ENCODE measurements around the gene SLC38A10.

The SLC38A10 gene

GRCh38 chr17:81239714-81240555 is 55.2 kb downstream of the SLC38A10 start:
- no peaks in the 10 kb centered on the region for H3K27me3 Mint-ChIP-seq
- H3K27ac Mint-ChIP-seq: peak overlapping the region; percentile 99
- peaks cover 18 to 34% of the 10 kb centered on the region in 2 donors for H3K36me3 Mint-ChIP-seq
- ATAC-seq (replicated peaks) (peak; percentile 28 to 30), DNase-seq (peak; percentile 66)
- H3K4me3 Mint-ChIP-seq: peak overlapping the region; percentile 94 to 97
- no peaks in the 10 kb centered on the region for H3K9me3 Mint-ChIP-seq
- H3K4me1 Mint-ChIP-seq: peaks cover 33 to 58% of the 10 kb centered on the region in 2 donors

GRCh38 chr17:81238815-81239713 is 56.0 kb downstream of the SLC38A10 start, which contains the start of the genes NDUFAF8 and TEPSIN:
Gene NDUFAF8, plus strand, starts transcription at chr17:81239318. Its CDS starts 46 bp downstream, at chr17:81239364.
Gene TEPSIN, minus strand, starts transcription at chr17:81239055. Its CDS starts 22 bp downstream, at chr17:81239033.
- DNase-seq: peak; percentile 96
- Mint-ChIP-seq H3K27ac (peak within 1 kb of the TSS; percentile 99), H3K27me3 (no peaks in the 10 kb centered on the region), H3K4me3 (peak within 1 kb of the TSS; percentile 94 to 97), H3K9me3 (no peaks in the 10 kb centered on the region), H3K4me1 (peaks cover 35 to 60% of the 10 kb centered on the region in 2 donors), H3K36me3 (peaks cover 22 to 36% of the 10 kb centered on the region in 2 donors)
- ATAC-seq (replicated peaks): peak; percentile 93 to 94

- no peak overlapping the region for H3K27ac Mint-ChIP-seq
- ATAC-seq (replicated peaks) (no peak), DNase-seq (no peak)
- peaks cover 22 to 36% of the 10 kb centered on the region in 2 donors for H3K36me3 Mint-ChIP-seq
- H3K27me3 Mint-ChIP-seq: no peaks in the 10 kb centered on the region
- no peaks in the 10 kb centered on the region for H3K9me3 Mint-ChIP-seq
- H3K4me1 Mint-ChIP-seq: peaks cover 35 to 60% of the 10 kb centered on the region in 2 donors
- peak overlapping the region; percentile 77 to 97 for H3K4me3 Mint-ChIP-seq
These were observed 56.7 kb downstream of the SLC38A10 start for GRCh38 chr17:81238490-81238814.

DNA sequence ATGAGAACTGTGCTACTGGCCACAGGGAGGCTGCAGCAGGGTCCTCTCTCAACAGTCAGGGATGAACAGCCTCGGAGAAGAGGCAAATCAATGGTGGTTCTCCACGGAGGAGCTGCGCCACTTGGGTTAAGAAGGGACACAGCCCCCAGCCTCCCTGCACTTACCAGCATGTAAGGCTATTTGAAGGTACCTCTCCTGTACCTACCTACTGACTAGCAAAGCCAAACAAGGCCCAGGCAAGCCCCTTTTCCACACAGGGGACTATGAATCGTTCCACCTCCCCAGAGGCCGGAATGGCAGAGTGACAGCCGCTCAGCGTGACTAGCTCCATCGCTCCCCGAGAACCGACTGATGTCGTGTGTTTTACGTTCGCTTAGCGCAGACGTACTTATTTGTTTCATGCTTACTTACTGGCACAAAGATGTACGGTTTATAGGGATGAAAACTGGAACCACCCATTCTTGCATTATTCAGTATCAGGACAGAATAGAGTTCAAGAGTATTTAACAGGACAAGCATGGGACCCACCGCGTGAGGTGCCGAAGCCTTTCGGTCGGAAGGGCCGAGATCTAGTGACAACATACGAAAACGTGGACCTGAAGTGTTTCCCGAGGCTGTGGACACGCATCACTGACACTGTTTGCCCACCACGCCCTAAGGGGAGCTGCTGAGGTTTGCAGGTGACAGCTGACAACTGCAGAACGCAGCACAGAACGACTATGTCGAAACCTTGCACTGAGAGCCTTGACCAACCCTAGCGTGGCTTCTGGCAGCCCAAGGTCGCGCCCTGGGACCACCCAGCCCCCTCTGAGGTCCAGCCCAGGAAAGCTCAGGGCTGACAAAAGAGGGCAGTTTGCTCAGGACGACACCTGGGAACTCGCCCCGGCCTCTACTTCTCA is 57.3 kb downstream of the SLC38A10 start:
- Mint-ChIP-seq H3K9me3 (no peaks in the 10 kb centered on the region), H3K36me3 (peaks cover 22 to 36% of the 10 kb centered on the region in 2 donors), H3K4me3 (peak overlapping the region; percentile 77 to 97), H3K4me1 (peaks cover 35 to 60% of the 10 kb centered on the region in 2 donors), H3K27ac (peak overlapping the region; percentile 80), H3K27me3 (no peaks in the 10 kb centered on the region)
- DNase-seq (no peak), ATAC-seq (replicated peaks) (no peak)

DNA sequence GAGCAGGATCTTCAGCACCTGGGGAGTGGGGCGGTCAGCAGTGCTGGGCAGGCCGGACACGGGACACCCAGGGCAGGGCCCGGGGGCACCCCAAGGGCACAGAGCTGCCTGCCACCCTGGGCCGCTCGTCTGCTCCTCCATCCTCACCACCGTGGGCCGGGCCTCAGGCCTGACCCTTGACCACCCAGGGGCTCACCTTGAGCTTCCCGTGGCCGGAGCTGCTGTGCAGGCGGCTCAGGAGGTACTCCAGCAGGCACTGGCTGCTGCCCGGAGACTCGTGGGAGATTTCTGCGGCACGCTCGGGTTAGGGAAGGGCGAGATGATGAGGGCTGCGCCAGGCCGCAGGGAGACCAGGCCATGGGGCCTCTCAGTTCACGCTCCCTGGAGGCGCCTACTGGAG is 58.3 kb downstream of the SLC38A10 start:
- Mint-ChIP-seq H3K4me3 (no peak overlapping the region), H3K27ac (no peak overlapping the region), H3K9me3 (no peaks in the 10 kb centered on the region), H3K27me3 (no peaks in the 10 kb centered on the region), H3K4me1 (peaks cover 28 to 54% of the 10 kb centered on the region in 2 donors), H3K36me3 (peaks cover 22 to 28% of the 10 kb centered on the region in 2 donors)
- DNase-seq (no peak), ATAC-seq (replicated peaks) (no peak)

- H3K9me3 Mint-ChIP-seq: no peaks in the 10 kb centered on the region
- no peak for ATAC-seq (replicated peaks)
- no peak overlapping the region for H3K27ac Mint-ChIP-seq
- no peaks in the 10 kb centered on the region for H3K27me3 Mint-ChIP-seq
- peaks cover 24 to 47% of the 10 kb centered on the region in 2 donors for H3K4me1 Mint-ChIP-seq
- peaks cover 17 to 25% of the 10 kb centered on the region in 2 donors for H3K36me3 Mint-ChIP-seq
- no peak overlapping the region for H3K4me3 Mint-ChIP-seq
- no peak for DNase-seq
These were observed 59.0 kb downstream of the SLC38A10 start for GRCh38 chr17:81235822-81236740.

DNA sequence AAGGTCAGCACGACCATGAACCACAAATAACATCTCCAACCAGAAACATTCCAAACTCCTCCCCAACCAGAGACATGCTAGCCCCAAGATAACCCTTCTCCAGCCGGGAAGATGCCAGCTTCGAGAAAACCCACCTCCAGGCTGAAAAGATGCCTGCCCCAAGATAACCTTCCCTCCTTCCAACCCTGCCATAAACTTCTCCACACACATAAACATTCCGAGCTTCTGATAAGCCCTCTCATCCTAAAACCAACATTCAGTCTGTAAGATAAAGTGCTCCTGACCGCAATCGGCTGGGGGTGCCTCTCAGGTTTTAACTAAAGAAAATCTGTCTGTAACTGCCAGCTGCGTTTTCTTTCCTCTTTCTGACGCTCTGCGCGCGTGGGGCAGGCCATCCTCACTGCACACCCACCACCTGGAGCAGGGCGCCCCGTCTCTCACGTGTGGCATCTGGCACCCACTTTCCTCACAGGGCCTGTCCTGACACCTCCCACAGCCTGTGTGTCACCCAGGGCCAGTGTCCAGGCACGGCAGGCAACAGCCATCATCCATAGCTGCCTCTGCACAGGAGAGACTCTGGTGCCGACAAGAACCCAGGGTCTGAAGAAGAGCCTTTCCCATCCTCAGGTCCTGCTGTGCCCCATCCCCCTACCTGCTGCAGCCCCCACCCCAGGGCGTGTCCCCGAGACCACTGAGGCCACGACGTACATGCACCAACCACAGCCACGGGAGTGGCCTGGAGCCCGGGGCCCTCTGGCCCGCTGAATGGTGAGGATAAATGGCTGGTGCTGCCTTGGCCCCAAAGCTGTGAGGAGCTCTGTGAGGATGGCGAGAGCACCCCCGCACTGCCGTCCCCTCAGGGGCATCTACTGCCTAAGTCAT is 59.9 kb downstream of the SLC38A10 start:
- Mint-ChIP-seq H3K27ac (peak overlapping the region; percentile 37), H3K4me3 (peak overlapping the region in 1 of 2 donors; percentile 2), H3K9me3 (no peaks in the 10 kb centered on the region), H3K27me3 (no peaks in the 10 kb centered on the region), H3K4me1 (peaks cover 22 to 38% of the 10 kb centered on the region in 2 donors), H3K36me3 (peaks cover 19 to 27% of the 10 kb centered on the region in 2 donors)
- ATAC-seq (replicated peaks) (no peak), DNase-seq (no peak)

- Mint-ChIP-seq H3K4me1 (peaks cover 27 to 39% of the 10 kb centered on the region in 2 donors), H3K36me3 (peaks cover 24 to 30% of the 10 kb centered on the region in 2 donors), H3K27ac (no peak overlapping the region), H3K4me3 (no peak overlapping the region), H3K9me3 (no peaks in the 10 kb centered on the region), H3K27me3 (no peaks in the 10 kb centered on the region)
- no peak for ATAC-seq (replicated peaks)
- no peak for DNase-seq
These were observed 60.6 kb downstream of the SLC38A10 start for GRCh38 chr17:81234506-81234855.

DNA sequence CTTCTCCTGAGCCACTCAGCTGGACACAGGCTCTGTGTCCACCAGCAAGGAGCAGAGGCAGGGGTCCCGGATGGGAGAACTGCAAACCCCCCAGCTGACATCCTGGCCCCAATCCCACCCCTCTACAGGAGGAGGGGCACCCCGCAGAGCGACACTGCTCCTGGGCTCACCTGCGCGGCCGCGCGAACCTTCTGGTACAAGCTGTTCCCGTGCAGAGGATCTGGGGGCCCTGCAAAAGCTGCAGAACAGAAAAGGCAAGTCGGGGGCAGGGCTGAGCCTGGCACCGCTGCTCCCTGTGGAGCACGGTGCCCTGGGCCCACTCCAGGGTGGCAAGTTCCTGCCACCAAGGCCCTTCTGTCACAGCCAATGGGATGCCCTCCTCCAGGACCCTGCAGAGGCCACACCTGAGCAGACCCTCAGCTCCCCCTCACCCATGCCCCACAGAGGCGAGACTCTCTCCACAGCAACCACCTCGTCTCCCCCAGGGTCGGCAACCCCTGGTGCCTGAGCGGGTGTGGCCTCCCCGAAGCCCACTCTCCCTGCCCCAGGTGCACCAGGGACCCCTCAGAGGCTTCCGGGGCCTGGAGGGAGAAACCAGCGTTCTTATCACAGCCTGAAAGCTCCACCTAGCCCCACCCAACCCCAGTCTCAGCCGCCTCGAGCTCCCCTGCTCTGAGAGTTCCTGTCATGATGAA is 61.1 kb downstream of the SLC38A10 start:
- no peak for DNase-seq
- Mint-ChIP-seq H3K27ac (no peak overlapping the region), H3K4me1 (peaks cover 27 to 41% of the 10 kb centered on the region in 2 donors), H3K9me3 (no peaks in the 10 kb centered on the region), H3K27me3 (no peaks in the 10 kb centered on the region), H3K4me3 (no peak overlapping the region), H3K36me3 (peaks cover 26 to 32% of the 10 kb centered on the region in 2 donors)
- no peak for ATAC-seq (replicated peaks)

DNA sequence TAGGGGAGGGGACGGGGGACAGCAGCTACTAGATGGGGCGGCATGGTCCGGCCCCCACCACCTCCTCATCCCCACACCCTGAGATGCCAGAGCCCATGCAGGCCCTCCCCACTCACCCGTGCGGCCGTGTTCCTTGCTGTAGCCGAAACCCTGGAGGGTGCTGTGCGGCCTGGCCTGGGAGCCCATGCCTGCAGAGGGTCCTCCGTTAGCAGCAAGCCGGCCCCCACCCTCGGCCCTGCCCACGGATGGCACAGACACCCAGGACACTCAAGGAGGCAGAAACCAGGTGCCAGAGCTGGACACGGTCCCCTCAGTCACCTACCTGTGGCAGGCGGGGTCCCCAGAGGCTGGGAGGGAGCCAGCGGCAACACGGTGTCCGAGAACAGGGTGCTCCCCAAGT is 61.8 kb downstream of the SLC38A10 start:
- Mint-ChIP-seq H3K27me3 (no peaks in the 10 kb centered on the region), H3K9me3 (no peaks in the 10 kb centered on the region), H3K36me3 (peaks cover 28 to 32% of the 10 kb centered on the region in 2 donors), H3K27ac (no peak overlapping the region), H3K4me3 (no peak overlapping the region), H3K4me1 (peaks cover 30 to 47% of the 10 kb centered on the region in 2 donors)
- ATAC-seq (replicated peaks): no peak
- DNase-seq: no peak

DNA sequence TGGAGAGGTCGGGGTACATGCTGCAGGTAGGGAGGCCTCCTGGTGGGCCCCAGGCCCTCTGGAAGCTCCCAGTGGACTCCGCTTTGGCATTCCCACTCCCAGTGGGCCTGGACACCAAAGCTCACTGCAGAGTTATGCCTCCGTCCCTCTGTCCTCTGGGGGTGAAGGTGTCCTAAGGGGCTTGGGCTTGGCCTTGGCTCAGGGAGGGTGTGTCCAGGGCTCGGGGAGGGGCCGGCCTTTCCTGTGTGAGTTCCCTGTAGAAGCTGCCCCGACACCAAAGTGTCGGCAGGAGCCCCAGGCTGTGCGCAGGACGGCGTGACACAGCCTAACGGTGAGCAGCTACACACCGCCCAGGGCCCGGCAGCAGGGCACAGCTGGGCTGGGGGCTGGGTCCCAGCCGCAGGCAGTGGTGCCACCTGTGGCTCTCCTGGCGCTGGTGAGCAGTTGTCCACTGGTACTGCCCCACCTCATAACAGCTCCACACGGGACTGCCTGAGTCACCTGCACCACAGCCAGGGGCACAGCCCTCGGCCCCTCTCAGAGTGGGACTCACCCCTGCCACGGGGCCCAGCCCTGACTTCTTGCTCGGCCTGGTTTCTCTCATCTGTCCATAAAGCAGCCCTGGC is 62.4 kb downstream of the SLC38A10 start:
- DNase-seq: no peak
- ATAC-seq (replicated peaks): no peak
- peaks cover 28 to 33% of the 10 kb centered on the region in 2 donors for H3K36me3 Mint-ChIP-seq
- peaks cover 33 to 49% of the 10 kb centered on the region in 2 donors for H3K4me1 Mint-ChIP-seq
- no peaks in the 10 kb centered on the region for H3K27me3 Mint-ChIP-seq
- no peak overlapping the region for H3K4me3 Mint-ChIP-seq
- no peak overlapping the region for H3K27ac Mint-ChIP-seq
- H3K9me3 Mint-ChIP-seq: no peaks in the 10 kb centered on the region

All from stimulated activated naive B cell treated with anti-CD40 and anti-IgM and Interleukin-4, amounts not matched to agents 10 μg/mL and 1 μg/mL and 100 μg/mL, for 72 hours (primary cell).